C4-2B (cell line): ENCODE measurements around the gene SEMA6A.

Source experiments
- CTCF ChIP-seq: fragments of 450-650 bp; conservative IDR thresholded peaks from 2 replicates; pipeline ENCODE4 v1.5.1; 2017; ENCODE audit warnings: mild to moderate bottlenecking
- ZFX ChIP-seq: fragments of 450-650 bp; IDR thresholded peaks from 2 replicates; pipeline ENCODE4 v1.6.1; 2017

- TF ChIP-seq CTCF: no peak
- no peak for TF ChIP-seq ZFX
Measured at GRCh38 chr5:116579144-116579543, 4.5 kb upstream of the SEMA6A start.
